Measurements from ENCODE around the gene TMEM270.

TMEM270 gene

GRCh38 chr7:73887762-73888161 lies 26.8 kb downstream of the TMEM270 start:
- TF ChIP-seq, protein P1, sequence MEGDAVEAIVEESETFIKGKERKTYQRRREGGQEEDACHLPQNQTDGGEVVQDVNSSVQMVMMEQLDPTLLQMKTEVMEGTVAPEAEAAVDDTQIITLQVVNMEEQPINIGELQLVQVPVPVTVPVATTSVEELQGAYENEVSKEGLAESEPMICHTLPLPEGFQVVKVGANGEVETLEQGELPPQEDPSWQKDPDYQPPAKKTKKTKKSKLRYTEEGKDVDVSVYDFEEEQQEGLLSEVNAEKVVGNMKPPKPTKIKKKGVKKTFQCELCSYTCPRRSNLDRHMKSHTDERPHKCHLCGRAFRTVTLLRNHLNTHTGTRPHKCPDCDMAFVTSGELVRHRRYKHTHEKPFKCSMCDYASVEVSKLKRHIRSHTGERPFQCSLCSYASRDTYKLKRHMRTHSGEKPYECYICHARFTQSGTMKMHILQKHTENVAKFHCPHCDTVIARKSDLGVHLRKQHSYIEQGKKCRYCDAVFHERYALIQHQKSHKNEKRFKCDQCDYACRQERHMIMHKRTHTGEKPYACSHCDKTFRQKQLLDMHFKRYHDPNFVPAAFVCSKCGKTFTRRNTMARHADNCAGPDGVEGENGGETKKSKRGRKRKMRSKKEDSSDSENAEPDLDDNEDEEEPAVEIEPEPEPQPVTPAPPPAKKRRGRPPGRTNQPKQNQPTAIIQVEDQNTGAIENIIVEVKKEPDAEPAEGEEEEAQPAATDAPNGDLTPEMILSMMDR (IDR thresholded peaks at IDR 0.05; ENCODE audit: low read depth, low read length) = no peak
- Histone ChIP-seq H3K4me3 (ENCODE audit: low read depth, low read length) (no peak overlapping the region), H3K36me3 (no peaks in the 10 kb centered on the region), H3K9me3 (no peaks in the 10 kb centered on the region), H3K27me3 (peaks cover 18% of the 10 kb centered on the region), H3K4me1 (no peaks in the 10 kb centered on the region; the same call in 1 of the 2 replicates)
- DNase-seq = no peak

DNA sequence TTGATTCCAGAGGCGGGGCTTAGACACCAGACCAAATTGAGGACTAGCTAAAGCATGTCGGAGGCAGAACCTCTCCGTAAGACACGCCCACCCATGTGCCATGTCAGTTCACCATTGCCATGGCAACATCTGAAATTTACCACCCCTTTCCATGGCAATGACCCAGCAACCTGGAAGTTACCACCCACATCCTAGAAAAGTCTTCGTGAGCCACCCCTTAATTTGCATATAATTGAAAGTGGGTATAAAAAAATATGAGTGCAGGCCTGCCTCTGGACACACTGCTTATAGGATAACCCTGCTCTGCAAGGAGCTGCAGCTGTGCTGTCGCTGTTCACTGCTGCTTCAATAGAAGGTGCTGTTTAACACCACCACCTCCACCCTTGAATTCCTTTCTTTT lies 28.0 kb downstream of the TMEM270 start:
- no peak overlapping the region for H3K4me3 ChIP-seq (ENCODE audit: low read depth, low read length)
- no peaks in the 10 kb centered on the region; the same call in 1 of the 2 replicates for H3K9me3 ChIP-seq
- H3K27me3 ChIP-seq = peaks cover 15% of the 10 kb centered on the region
- TF ChIP-seq, protein P1 (IDR thresholded peaks at IDR 0.05; ENCODE audit: low read depth, low read length) = no peak
- DNase-seq = no peak
- H3K4me1 ChIP-seq = no peaks in the 10 kb centered on the region; the same call in none of the 2 replicates
- no peaks in the 10 kb centered on the region for H3K36me3 ChIP-seq

GRCh38 chr7:73890555-73891147 lies 29.7 kb downstream of the TMEM270 start:
- Histone ChIP-seq H3K27me3 (peaks cover 8% of the 10 kb centered on the region), H3K4me1 (no peaks in the 10 kb centered on the region; the same call in none of the 2 replicates), H3K4me3 (ENCODE audit: low read depth, low read length) (no peak overlapping the region), H3K36me3 (no peaks in the 10 kb centered on the region), H3K9me3 (no peaks in the 10 kb centered on the region; the same call in 1 of the 2 replicates)
- TF ChIP-seq, protein P1 (IDR thresholded peaks at IDR 0.05; ENCODE audit: low read depth, low read length) = no peak
- no peak for DNase-seq

- TF ChIP-seq, protein P1 (IDR thresholded peaks at IDR 0.05; ENCODE audit: low read depth, low read length) = no peak
- H3K4me1 ChIP-seq = no peaks in the 10 kb centered on the region; the same call in none of the 2 replicates
- peaks cover 8% of the 10 kb centered on the region for H3K27me3 ChIP-seq
- DNase-seq = no peak
- no peaks in the 10 kb centered on the region; the same call in 1 of the 2 replicates for H3K9me3 ChIP-seq
- no peaks in the 10 kb centered on the region for H3K36me3 ChIP-seq
- no peak overlapping the region for H3K4me3 ChIP-seq (ENCODE audit: low read depth, low read length)
These were observed 30.4 kb downstream of the TMEM270 start for GRCh38 chr7:73891178-73891885.

GRCh38 chr7:73892003-73892999 lies 31.3 kb downstream of the TMEM270 start:
- DNase-seq = peak; percentile 44
- no peak overlapping the region for H3K4me3 ChIP-seq (ENCODE audit: low read depth, low read length)
- TF ChIP-seq, protein P1 (IDR thresholded peaks at IDR 0.05; ENCODE audit: low read depth, low read length) = no peak
- peaks cover 1% of the 10 kb centered on the region for H3K27me3 ChIP-seq
- H3K4me1 ChIP-seq = no peaks in the 10 kb centered on the region; the same call in none of the 2 replicates
- H3K36me3 ChIP-seq = no peaks in the 10 kb centered on the region
- no peaks in the 10 kb centered on the region; the same call in 1 of the 2 replicates for H3K9me3 ChIP-seq
